C4-2B (cell line): Measurements from ENCODE around the gene ALKAL2.
A peak's percentile ranks its signal among the peaks of the same experiment; 100 is the strongest.

Experiments
- H3K27ac ChIP-seq: fragments of 450-650 bp; 2 replicates; pipeline ENCODE4 v1.5.1; 2017
- CTCF ChIP-seq: fragments of 450-650 bp; conservative IDR thresholded peaks from 2 replicates; pipeline ENCODE4 v1.5.1; 2017; ENCODE audit warnings: mild to moderate bottlenecking
- ZFX ChIP-seq: fragments of 450-650 bp; IDR thresholded peaks from 2 replicates; pipeline ENCODE4 v1.6.1; 2017

ALKAL2 gene

GRCh38 chr2:254241-254640, 33.6 kb downstream of the ALKAL2 start:
- H3K27ac ChIP-seq, result no peak overlapping the region
- no peak for TF ChIP-seq ZFX
- no peak for TF ChIP-seq CTCF

- TF ChIP-seq CTCF (no peak), ZFX (no peak)
- no peak overlapping the region for H3K27ac ChIP-seq
Observed at GRCh38 chr2:253202-253638, 34.7 kb downstream of the ALKAL2 start.

DNA sequence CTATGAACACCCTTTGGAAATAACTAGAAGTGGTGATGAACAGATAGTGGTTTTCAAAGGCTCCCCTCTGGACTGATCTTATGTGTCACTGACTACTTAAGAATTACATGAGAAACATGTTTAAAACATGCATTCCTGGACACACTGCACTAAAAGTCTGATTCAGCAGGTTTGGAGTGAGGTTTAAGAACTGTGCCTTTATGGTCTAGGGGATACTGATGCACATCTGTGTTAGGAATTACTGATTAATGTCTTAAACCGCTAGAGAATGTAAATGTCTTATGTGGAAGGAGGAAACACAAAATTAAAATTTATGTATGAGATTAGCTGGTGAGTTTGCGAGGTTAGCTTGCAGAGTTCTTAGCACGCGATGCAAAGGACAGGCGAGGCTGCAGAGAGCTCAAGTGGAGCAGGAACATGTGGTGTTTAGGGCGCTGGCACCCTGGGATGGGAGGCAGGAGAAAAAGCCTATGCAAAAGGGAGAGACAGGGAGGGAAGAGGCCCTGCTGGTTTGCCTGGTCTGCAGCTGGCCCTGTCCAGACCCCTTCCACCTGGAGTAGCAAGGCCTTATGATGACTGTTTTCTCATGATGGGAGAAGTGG, 35.8 kb downstream of the ALKAL2 start:
- H3K27ac ChIP-seq, result no peak overlapping the region
- TF ChIP-seq CTCF (no peak), ZFX (no peak)

DNA sequence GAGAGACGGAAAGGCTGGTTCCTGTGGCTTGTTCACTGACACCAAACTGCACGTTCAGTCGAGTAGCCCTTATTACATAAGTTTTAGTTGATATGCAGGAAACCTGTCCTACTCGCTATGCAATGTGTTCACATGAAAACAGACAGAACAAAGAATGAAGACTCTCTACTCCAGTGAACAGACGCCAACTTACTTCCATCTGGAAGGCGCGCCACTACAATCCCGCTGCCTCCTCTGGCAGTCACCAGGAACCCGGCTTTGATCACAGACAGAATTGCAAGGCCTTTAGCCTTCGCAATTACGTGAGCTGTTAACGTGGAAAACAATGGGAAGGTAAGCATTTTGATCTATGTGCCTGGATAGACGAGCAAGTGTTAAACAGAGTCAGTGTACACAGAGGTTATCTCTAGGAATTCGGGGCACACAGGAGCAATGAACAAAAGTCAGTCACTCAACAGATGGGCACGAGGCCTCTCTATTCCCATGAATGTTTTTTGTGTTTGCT, 38.3 kb downstream of the ALKAL2 start:
- H3K27ac ChIP-seq, result no peak overlapping the region
- TF ChIP-seq ZFX (no peak), CTCF (no peak)

DNA sequence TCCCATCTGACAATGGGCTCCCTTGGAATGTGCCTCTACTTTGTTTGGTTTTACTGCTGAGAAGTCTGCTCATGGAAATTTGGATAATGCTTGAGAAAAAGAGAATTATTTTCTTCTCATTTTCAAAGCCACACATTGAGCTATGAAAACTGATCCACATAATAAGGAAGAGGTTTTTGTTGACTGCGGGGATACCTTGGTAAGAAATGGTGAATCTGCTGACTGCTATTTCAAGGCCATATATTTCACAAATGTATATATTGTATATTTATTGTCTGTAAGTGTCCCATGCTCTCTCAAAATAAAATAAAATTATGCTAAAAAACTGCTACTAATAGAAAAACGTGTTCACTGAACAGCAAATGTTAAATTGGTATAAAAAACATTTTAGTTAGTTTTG, 39.2 kb downstream of the ALKAL2 start:
- no peak overlapping the region for H3K27ac ChIP-seq
- TF ChIP-seq ZFX, result no peak
- TF ChIP-seq CTCF, result no peak

- H3K27ac ChIP-seq, result no peak overlapping the region
- peak; percentile 74 for TF ChIP-seq CTCF
- no peak for TF ChIP-seq ZFX
Observed at GRCh38 chr2:246489-247144, 41.3 kb downstream of the ALKAL2 start.

DNA sequence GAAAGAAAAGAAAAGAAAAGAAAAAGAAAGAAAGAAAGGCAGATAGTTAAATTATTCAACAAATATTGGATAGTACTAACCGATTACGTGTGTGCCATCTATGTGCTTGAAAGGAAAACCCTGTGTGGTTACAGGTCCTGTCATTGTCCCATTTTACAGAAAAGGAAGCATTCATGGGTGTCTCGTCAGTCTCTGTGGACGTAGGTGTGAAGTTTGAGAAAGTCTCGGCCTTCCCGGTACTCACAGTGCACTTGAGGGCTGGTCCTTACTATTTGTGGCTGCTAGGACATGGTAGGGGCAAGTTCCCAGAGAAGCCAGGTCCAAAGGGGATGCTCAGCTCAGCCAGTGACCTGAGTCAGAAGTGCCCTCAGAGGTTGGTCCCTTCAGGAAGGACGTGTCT, 43.3 kb downstream of the ALKAL2 start:
- no peak overlapping the region for H3K27ac ChIP-seq
- TF ChIP-seq CTCF (no peak), ZFX (no peak)
